H1 (cell line): ENCODE measurements around the gene GHRL. TPM values are rescaled to one million over a fixed set of nuclear protein-coding genes. Genes with fewer than 3 reads are reported as not detected.

Experiments used
- ATF3 ChIP-seq: IDR thresholded peaks from 2 replicates; pipeline ENCODE4 v1.6.1; 2011; ENCODE audit warnings: low read depth, mild to moderate bottlenecking, low read length; ENCODE audit not compliant: insufficient read depth
- CBX5 ChIP-seq: fragments of 300-800, 300-1000 bp; sonication (generic); IDR thresholded peaks from 2 replicates; pipeline ENCODE4 v1.7.1; 2016; ENCODE audit warnings: antibody characterized with exemption, low read length, low read depth
- CEBPB ChIP-seq: IDR thresholded peaks from 2 replicates; pipeline ENCODE4 v1.6.1; 2012; ENCODE audit warnings: low read depth, low read length
- CHD7 ChIP-seq: fragments of 300-600 bp; sonication (generic); IDR thresholded peaks from 2 replicates; pipeline ENCODE4 v1.7.1; 2012; ENCODE audit warnings: low read length, moderate library complexity, mild to moderate bottlenecking, inconsistent platforms; ENCODE audit not compliant: insufficient replicate concordance
- EGR1 ChIP-seq: IDR thresholded peaks from 2 replicates; pipeline ENCODE4 v1.6.1; 2011; ENCODE audit warnings: low read depth, low read length, borderline replicate concordance
- FOSL1 ChIP-seq: IDR thresholded peaks from 2 replicates; pipeline ENCODE4 v1.6.1; 2011; ENCODE audit warnings: mild to moderate bottlenecking, low read depth, low read length, moderate library complexity; ENCODE audit not compliant: insufficient read depth
- HDAC2 ChIP-seq, 2 experiments: fragments of 300-600 bp in 1 of 2; sonication (generic) in 1 of 2; IDR thresholded peaks; 2 replicates each; pipeline ENCODE4 v1.6.1; 2011 to 2012; ENCODE audit warnings: low read depth in 2 of 2, low read length in 2 of 2, mild to moderate bottlenecking in 2 of 2, moderate library complexity in 2 of 2, borderline replicate concordance in 1 of 2, inconsistent platforms in 1 of 2
- POLR2A ChIP-seq, 2 experiments: IDR thresholded peaks; 1 replicate in 1 of 2; 2 replicates in 1 of 2; pipeline ENCODE4 v1.6.1; 2011; ENCODE audit warnings: low read depth in 2 of 2, low read length in 2 of 2, mild to moderate bottlenecking in 2 of 2; ENCODE audit errors: control extremely low read depth in 1 of 2
- POLR2AphosphoS5 ChIP-seq: IDR thresholded peaks from 2 replicates; pipeline ENCODE4 v1.6.1; 2011; ENCODE audit warnings: low read depth, low read length
- RNF2 ChIP-seq: fragments of 200-900, 300-1000 bp; sonication (generic); IDR thresholded peaks from 2 replicates; pipeline ENCODE4 v1.7.1; 2016; ENCODE audit warnings: borderline replicate concordance, low read depth, mild to moderate bottlenecking, antibody characterized with exemption, low read length; ENCODE audit not compliant: poor library complexity, severe bottlenecking; ENCODE audit errors: missing control alignments
- polyA plus RNA-seq, 7 experiments: library from polyadenylated mRNA; depleted of rRNA in 3 of 7; stranded (reverse) in 5 of 7; unstranded in 2 of 7; fragments of >200 nt in 5 of 7; fragments of 200-250 nt in 2 of 7; gene quantifications; 1 replicate in 5 of 7; 2 replicates in 1 of 7; 4 replicates in 1 of 7; pipeline versions ENCODE4 v1.2.1 to v1.2.3, GENCODE V29; 2011 to 2013; ENCODE audit warnings: missing spikeins in 2 of 7, mixed read lengths in 2 of 7
- total RNA-seq: library from RNA; stranded (reverse); fragmentation: NEBNext Ultra II Directional; extraction: Animal tissue kit (Norgen Biotek cat#: 25700); gene quantifications from 2 replicates; pipeline ENCODE4 v1.2.1, GENCODE V29; 2021

The GHRL gene
- total and polyA plus RNA-seq, 2 of the 8 experiments (the other 6 are each of a cell fraction or from before 2014, with no cell fraction given) = 0.32 to 0.35 TPM

DNA sequence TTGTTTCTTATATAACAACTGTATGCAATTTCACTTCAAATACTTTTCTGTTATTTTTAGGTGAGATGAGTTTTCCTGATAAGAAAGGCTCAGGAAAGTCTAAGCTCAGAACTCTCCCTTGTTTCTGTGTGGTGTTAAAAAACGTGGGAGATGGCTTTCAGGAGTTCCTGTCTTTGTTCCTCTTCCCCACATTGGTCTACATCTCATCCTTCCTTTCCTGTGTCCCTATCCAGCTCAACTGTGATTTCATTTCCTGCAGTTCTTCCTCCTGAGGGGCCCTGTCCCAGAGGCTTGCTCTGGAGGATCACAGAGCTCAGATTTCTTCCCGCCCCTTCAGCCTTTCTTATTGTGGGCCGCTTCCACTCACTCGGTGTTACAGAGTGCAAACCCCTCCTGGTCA lies 17.0 kb upstream of the GHRL start (continued):
- no peak for TF ChIP-seq CHD7
- TF ChIP-seq EGR1 = no peak
- no peak for TF ChIP-seq CEBPB
- TF ChIP-seq POLR2A (IDR thresholded peaks at IDR 0.05; ENCODE audit: control extremely low read depth in 1 of 2, low read depth in 2 of 2, low read length in 2 of 2) = no peak
- TF ChIP-seq ATF3 = no peak
- TF ChIP-seq HDAC2 (IDR thresholded peaks at IDR 0.05; ENCODE audit: borderline replicate concordance in 1 of 2, low read depth in 2 of 2, low read length in 2 of 2) = no peak
- no peak for TF ChIP-seq FOSL1
- TF ChIP-seq POLR2AphosphoS5 = no peak
- TF ChIP-seq CBX5 = no peak
- TF ChIP-seq RNF2 = no peak
